Measurements from ENCODE around the gene LRRK1. TPM values are rescaled to one million over a fixed set of nuclear protein-coding genes. Genes with fewer than 3 reads are reported as not detected.

LRRK1 gene
- total RNA-seq, 2 experiments from 2014 or later, result 1.2 to 1.9 TPM

- Mint-ChIP-seq H3K36me3 (no peaks in the 10 kb centered on the region), H3K9me3 (ENCODE audit: low read depth) (no peaks in the 10 kb centered on the region), H3K4me1 (peaks cover 2% of the 10 kb centered on the region), H3K27ac (no peak overlapping the region), H3K27me3 (peaks cover 12% of the 10 kb centered on the region), H3K4me3 (no peak overlapping the region)
- peak; percentile 12 for DNase-seq
- CTCF ChIA-PET, result no interaction called here
- ATAC-seq, result no peak
Measured at GRCh38 chr15:101058735-101059134, 139.6 kb downstream of the LRRK1 start.

GRCh38 chr15:101059381-101060341, 140.5 kb downstream of the LRRK1 start:
- CTCF ChIA-PET, result interaction anchor here (1.1 kb wide), 1 partner anchor 199 kb away, joined by 5 read pairs; no protein-coding TSS in a partner anchor

GRCh38 chr15:101060576-101061551, 141.7 kb downstream of the LRRK1 start:
- H3K4me1 Mint-ChIP-seq, result peaks cover 2% of the 10 kb centered on the region
- no peak overlapping the region for H3K27ac Mint-ChIP-seq
- peaks cover 12% of the 10 kb centered on the region for H3K27me3 Mint-ChIP-seq
- H3K4me3 Mint-ChIP-seq, result no peak overlapping the region
- no peaks in the 10 kb centered on the region for H3K36me3 Mint-ChIP-seq
- no peaks in the 10 kb centered on the region for H3K9me3 Mint-ChIP-seq (ENCODE audit: low read depth)
- CTCF ChIA-PET, result interaction anchor here (1.1 to 1.2 kb wide), 2 partner anchors 52 to 198 kb away, joined by 4 to 5 read pairs; no protein-coding TSS in a partner anchor
- ATAC-seq (no peak), DNase-seq (peak; percentile 21)

More at GRCh38 chr15:101059381-101060341, 140.5 kb downstream of the LRRK1 start:
- Mint-ChIP-seq H3K27me3 (peaks cover 12% of the 10 kb centered on the region), H3K9me3 (ENCODE audit: low read depth) (no peaks in the 10 kb centered on the region), H3K4me3 (no peak overlapping the region), H3K36me3 (no peaks in the 10 kb centered on the region), H3K27ac (no peak overlapping the region), H3K4me1 (peaks cover 2% of the 10 kb centered on the region)
- ATAC-seq, result no peak
- peak; percentile 31 for DNase-seq

DNA sequence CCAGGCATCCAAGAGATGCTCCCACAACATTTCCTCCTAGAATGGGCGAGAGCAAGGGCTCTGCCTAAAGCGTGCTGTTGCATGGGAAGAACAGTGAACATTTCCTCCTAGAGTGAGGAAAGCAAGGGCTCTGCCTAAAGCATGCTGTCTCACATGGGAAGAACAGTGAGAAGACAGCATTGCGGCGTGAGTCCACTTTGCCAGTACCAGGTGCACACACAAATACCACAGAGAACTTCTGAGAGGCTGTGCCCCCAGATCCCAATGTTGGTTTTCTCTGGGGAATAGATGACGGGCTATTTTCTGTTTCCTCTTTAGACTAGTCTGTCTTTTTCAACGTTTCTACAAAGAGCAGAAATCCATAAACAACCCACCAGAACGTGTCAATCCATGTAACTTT, 142.9 kb downstream of the LRRK1 start:
- DNase-seq (peak; percentile 36), ATAC-seq (no peak)
- peaks cover 2% of the 10 kb centered on the region for H3K4me1 Mint-ChIP-seq
- H3K9me3 Mint-ChIP-seq (ENCODE audit: low read depth), result no peaks in the 10 kb centered on the region
- peaks cover 11% of the 10 kb centered on the region for H3K27me3 Mint-ChIP-seq
- CTCF ChIA-PET, result no interaction called here
- H3K36me3 Mint-ChIP-seq, result no peaks in the 10 kb centered on the region
- no peak overlapping the region for H3K4me3 Mint-ChIP-seq
- H3K27ac Mint-ChIP-seq, result no peak overlapping the region

DNA sequence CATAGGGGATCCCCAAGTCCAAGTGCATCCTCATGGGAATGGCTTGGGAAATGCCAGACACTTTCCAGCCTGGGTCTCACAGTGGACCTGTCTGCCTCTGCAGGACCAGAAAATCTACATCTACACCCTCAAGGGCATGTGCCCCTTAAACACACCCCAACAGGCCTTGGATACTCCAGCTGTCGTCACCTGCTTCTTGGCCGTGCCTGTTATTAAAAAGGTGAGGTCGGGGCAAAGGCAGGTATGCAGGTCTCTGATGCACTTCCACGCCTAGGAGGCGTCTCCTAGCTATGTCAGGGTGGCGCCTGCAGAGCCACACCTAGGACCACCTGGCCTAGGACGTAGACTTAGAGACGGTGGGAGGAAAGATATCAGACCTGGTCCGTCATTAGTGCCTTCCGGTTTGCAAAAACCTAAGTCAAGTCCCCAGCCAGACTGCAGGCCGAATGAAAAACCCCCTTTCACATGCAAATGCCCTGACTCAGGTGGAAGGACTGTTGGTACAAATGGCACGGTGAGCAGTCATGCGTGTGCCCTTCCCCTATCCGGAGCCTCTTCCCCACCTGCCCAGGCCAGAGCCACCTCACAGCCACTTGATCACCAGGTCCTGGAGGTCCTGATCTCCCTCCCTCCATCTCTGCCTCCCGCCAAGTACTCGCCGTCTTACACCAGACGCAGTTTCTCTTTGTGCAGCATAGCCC, 143.5 kb downstream of the LRRK1 start:
- H3K36me3 Mint-ChIP-seq, result no peaks in the 10 kb centered on the region
- CTCF ChIA-PET, result no interaction called here
- peaks cover 8% of the 10 kb centered on the region for H3K27me3 Mint-ChIP-seq

DNA sequence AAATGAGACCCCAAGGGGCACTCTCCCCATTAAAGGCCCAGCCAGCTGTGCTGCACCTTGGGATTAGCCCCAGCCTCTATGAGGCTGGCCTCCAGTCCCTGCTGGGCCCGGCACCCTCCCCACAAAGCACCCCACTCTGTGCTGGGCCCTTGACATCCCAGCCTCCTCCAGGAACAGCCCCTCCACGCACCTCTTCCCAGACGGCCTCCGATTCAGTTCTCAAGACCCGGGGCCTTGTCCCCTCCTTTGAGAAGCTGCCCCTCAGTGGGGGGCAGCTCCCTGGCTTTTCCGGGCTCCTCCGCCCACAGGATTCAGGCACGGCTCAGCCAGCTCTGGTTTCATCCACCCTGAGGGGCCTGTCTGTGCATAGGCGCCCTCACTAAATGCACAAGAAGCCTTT, 144.1 kb downstream of the LRRK1 start:
- ATAC-seq (no peak), DNase-seq (no peak)
- no peak overlapping the region for H3K27ac Mint-ChIP-seq
- no peaks in the 10 kb centered on the region for H3K36me3 Mint-ChIP-seq
- CTCF ChIA-PET, result no interaction called here
- peaks cover 2% of the 10 kb centered on the region for H3K4me1 Mint-ChIP-seq
- H3K27me3 Mint-ChIP-seq, result peaks cover 8% of the 10 kb centered on the region
- no peaks in the 10 kb centered on the region for H3K9me3 Mint-ChIP-seq (ENCODE audit: low read depth)
- no peak overlapping the region for H3K4me3 Mint-ChIP-seq

More for the DNA sequence above, 143.5 kb downstream of the LRRK1 start:
- no peak overlapping the region for H3K4me3 Mint-ChIP-seq
- H3K4me1 Mint-ChIP-seq, result peaks cover 2% of the 10 kb centered on the region
- H3K27ac Mint-ChIP-seq, result no peak overlapping the region
- peak; percentile 11 for DNase-seq
- no peaks in the 10 kb centered on the region for H3K9me3 Mint-ChIP-seq (ENCODE audit: low read depth)
- no peak for ATAC-seq

DNA sequence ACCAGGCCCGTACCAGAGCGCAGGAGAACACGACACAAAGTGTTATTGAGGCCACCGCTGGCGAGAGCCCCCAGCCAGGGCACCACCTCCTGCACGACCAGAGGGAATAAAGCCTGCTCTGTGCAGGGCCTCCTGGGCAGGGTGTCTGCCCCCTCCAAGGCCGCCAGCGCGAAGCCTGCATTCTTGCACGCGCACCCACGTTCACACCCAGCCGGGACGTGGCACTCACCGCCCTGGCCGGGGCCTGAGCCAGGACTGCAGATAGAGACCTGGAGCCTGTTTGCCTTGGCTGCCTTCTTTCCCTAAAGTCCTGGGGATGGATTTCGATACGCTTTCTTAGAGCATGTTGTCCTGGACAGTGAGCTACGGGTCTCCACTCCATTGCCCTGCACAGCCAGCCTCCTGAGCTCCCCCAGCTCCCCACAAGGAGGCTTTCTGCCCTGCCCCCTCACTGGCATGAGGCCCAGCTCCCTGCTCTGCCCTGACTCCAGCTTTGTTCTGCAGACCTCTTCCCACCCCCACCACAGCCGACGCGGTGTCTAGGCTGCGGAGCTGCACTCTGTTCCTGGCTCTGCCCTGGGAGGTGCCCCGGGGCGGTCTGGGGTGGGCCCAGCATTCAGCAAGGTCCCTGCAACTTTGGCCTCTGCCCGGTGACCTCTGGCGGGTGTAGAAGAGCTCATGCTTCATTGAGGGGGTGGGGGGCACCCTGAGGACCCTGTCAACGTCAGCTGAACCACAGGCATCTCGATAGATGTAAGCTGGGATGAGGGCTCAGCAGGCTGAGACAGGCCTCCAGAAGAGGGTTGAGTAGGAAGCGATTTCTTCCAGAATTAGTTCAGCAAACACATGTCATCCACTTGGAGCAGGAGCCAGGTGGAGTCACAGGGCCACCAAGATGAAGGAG, 145.0 kb downstream of the LRRK1 start:
- CTCF ChIA-PET, result no interaction called here
- no peak for ATAC-seq
- Mint-ChIP-seq H3K4me3 (no peak overlapping the region), H3K27ac (no peak overlapping the region), H3K9me3 (ENCODE audit: low read depth) (no peaks in the 10 kb centered on the region), H3K36me3 (no peaks in the 10 kb centered on the region), H3K4me1 (peaks cover 2% of the 10 kb centered on the region), H3K27me3 (peaks cover 8% of the 10 kb centered on the region)
- DNase-seq, result no peak

DNA sequence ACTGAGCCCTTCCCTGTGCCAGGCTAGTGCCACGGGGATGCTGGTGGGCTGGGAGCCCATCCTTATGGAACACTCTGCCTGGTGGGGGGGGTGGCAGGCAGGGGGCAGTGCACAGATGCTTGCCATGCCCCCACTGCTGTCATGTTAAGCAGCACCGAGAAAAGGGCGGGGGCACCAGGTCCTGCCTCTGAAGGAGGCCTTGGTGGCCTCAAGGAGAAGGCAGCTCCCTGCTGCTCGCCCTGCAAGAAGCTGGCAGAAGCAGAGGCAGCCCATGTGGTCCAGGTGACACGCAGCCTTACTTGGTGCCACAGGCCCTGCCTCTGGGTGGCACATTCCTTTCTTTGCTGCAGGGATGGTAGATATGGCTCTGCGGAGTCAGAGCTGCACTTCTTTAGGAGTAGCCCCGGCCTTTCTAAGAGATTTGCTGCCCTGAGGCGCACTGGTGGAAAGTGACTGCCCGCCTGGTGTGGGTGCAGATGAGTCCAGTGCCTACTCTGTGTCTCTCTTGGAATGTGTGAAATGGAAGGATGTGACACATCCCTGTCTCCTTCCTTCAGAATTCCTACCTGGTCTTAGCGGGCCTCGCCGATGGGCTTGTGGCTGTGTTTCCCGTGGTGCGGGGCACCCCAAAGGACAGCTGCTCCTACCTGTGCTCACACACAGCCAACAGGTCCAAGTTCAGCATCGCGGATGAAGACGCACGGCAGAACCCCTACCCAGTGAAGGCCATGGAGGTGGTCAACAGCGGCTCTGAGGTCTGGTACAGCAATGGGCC, 145.8 kb downstream of the LRRK1 start:
- H3K36me3 Mint-ChIP-seq, result no peaks in the 10 kb centered on the region
- DNase-seq, result no peak
- H3K4me1 Mint-ChIP-seq, result peaks cover 1% of the 10 kb centered on the region
- no peak for ATAC-seq
- H3K9me3 Mint-ChIP-seq (ENCODE audit: low read depth), result no peaks in the 10 kb centered on the region
- CTCF ChIA-PET, result no interaction called here
- no peak overlapping the region for H3K27ac Mint-ChIP-seq
- H3K4me3 Mint-ChIP-seq, result no peak overlapping the region
- peaks cover 2% of the 10 kb centered on the region for H3K27me3 Mint-ChIP-seq

GRCh38 chr15:101065570-101066221, 146.5 kb downstream of the LRRK1 start:
- H3K27me3 Mint-ChIP-seq, result no peaks in the 10 kb centered on the region
- CTCF ChIA-PET, result no interaction called here
- H3K4me1 Mint-ChIP-seq, result peaks cover 5% of the 10 kb centered on the region
- ATAC-seq (no peak), DNase-seq (no peak)
- no peak overlapping the region for H3K27ac Mint-ChIP-seq
- H3K36me3 Mint-ChIP-seq, result no peaks in the 10 kb centered on the region
- H3K4me3 Mint-ChIP-seq, result no peak overlapping the region
- no peaks in the 10 kb centered on the region for H3K9me3 Mint-ChIP-seq (ENCODE audit: low read depth)

DNA sequence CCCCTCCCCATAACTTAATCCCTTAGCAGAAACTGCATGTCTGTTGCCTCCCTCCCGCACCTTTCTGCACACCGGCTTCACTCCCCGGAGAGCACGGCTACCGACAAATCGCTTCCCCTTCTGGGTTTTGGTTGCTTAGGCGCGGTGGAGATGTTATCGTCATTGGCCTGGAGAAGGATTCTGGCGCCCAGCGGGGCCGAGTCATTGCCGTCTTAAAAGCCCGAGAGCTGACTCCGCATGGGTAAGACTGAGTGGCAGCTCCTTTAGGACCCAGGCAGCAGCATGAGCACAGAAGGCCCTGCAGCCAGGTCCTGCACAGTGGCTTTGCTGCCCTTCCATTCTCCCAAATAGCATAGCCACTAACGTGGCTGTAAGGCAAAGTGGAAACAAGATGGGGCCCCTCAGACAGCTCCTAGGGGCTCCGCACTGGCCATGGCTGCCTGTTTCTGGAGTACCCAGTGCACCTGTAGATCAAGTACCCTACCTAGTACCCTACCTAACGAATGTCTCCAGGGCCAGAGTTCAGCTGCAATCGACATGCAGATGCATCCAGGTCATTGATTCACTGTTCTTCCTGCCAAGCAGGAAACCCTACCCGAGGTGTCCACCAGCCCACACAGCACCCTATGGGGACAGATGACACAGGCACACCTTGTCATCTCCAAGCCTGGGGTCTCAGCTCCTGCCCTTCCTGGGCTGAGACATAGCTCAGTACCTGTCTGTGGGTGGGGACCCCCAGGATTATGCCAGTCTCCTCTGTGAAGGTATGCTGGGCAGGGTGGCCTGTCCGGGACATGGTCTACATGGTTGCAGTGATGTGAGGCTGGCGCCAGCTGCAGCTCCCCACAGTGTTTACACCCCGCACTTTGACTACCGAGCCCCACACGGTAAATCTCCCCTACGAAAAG, 147.6 kb downstream of the LRRK1 start:
- no peak for ATAC-seq
- Mint-ChIP-seq H3K27me3 (no peaks in the 10 kb centered on the region), H3K4me3 (no peak overlapping the region), H3K27ac (no peak overlapping the region), H3K9me3 (ENCODE audit: low read depth) (no peaks in the 10 kb centered on the region), H3K36me3 (no peaks in the 10 kb centered on the region), H3K4me1 (peaks cover 10% of the 10 kb centered on the region)
- CTCF ChIA-PET, result interaction anchor here (0.8 to 1.4 kb wide), 2 partner anchors 27 to 59 kb away, joined by 3 to 4 read pairs; no protein-coding TSS in a partner anchor
- no peak for DNase-seq
